ENCODE results near the gene GPR22.

The GPR22 gene

GRCh38 chr7:107480932-107481331 lies 11.1 kb downstream of the GPR22 start:
- DNase-seq: no peak

GRCh38 chr7:107482571-107482970 lies 12.7 kb downstream of the GPR22 start:
- no peak for DNase-seq

- DNase-seq: no peak
Observed at GRCh38 chr7:107486041-107486440, 16.2 kb downstream of the GPR22 start.

- no peak for DNase-seq
Observed at GRCh38 chr7:107492875-107493274, 23.0 kb downstream of the GPR22 start.

GRCh38 chr7:107494315-107494751 lies 24.5 kb downstream of the GPR22 start:
- no peak for DNase-seq

- no peak for DNase-seq
Observed at GRCh38 chr7:107494884-107495283, 25.0 kb downstream of the GPR22 start.

- DNase-seq: no peak
Observed at GRCh38 chr7:107495516-107495915, 25.7 kb downstream of the GPR22 start.

GRCh38 chr7:107499731-107500130 lies 29.9 kb downstream of the GPR22 start:
- DNase-seq: no peak

GRCh38 chr7:107501593-107501992 lies 31.7 kb downstream of the GPR22 start:
- peak in 1 of 2 experiments; percentile 39 for DNase-seq

GRCh38 chr7:107502154-107502553 lies 32.3 kb downstream of the GPR22 start:
- no peak for DNase-seq

GRCh38 chr7:107502797-107503196 lies 32.9 kb downstream of the GPR22 start:
- DNase-seq: no peak

- no peak for DNase-seq
Observed at GRCh38 chr7:107503687-107504086, 33.8 kb downstream of the GPR22 start.

- DNase-seq: no peak
Observed at GRCh38 chr7:107505362-107505761, 35.5 kb downstream of the GPR22 start.

GRCh38 chr7:107505997-107506673 lies 36.3 kb downstream of the GPR22 start:
- DNase-seq: no peak

GRCh38 chr7:107506674-107507339 lies 37.0 kb downstream of the GPR22 start:
- no peak for DNase-seq
